Motor neuron (in vitro differentiated cells): ENCODE measurements around the gene AKIP1. TPM values are rescaled to one million over a fixed set of nuclear protein-coding genes. Genes with fewer than 3 reads are reported as not detected.
"Not testable (repeated sequence)": the region's sequence is repeated elsewhere in the genome, so short reads cannot be mapped to it uniquely, and the experiment has no call there.

Experiments
- ATAC-seq, 8 experiments: fragments of 200-7000 bp; cut with Tn5 transposase; replicated peaks in 6 of 8; 2 replicates each; pipeline ENCODE4 v1.8.0; 2021; ENCODE audit warnings: mild to moderate bottlenecking in 8 of 8, moderate library complexity in 8 of 8
- H3K27ac ChIP-seq, 2 donors: fragments of 250-450 bp; sonication (Bioruptor Pico); 2 replicates each; pipeline ENCODE4 v1.9.0; 2021; ENCODE audit warnings: antibody characterized with exemption in 2 of 2, mild to moderate bottlenecking in 2 of 2, moderate library complexity in 1 of 2
- H3K4me1 ChIP-seq, 2 donors: fragments of 250-450 bp; sonication (Bioruptor Pico); replicated peaks in 1 of 2; 2 replicates each; pipeline ENCODE4 v1.6.1; 2021; ENCODE audit warnings: antibody characterized with exemption in 2 of 2, mild to moderate bottlenecking in 2 of 2, moderate library complexity in 1 of 2
- H3K4me3 ChIP-seq, 5 donors: fragments of 250-450 bp; sonication (Bioruptor Pico); 2 replicates each; pipeline ENCODE4 v1.9.0; 2021; ENCODE audit warnings: antibody characterized with exemption in 5 of 5, mild to moderate bottlenecking in 5 of 5, moderate library complexity in 4 of 5
- WGBS, 10 experiments: fragments of 450-650 bp; shearing (Covaris generic); methylation state at CpG; one replicate each; pipeline ENCODE4 v1.0.0; 2022; 5-methylcytosine and 5-hydroxymethylcytosine counted together
- in situ Hi-C, 9 experiments: fragments of 400-800 bp; cut with MboI; loops; one replicate each; pipeline ENCODE4 v1.15.0; 2021; ENCODE audit warnings: low sequenced_read_pairs in 9 of 9, low pct_unique_long_range_greater_than_20kb in 2 of 9; ENCODE audit not compliant: unreplicated experiment in 9 of 9
- total RNA-seq, 8 experiments: library from RNA; unstranded; fragments of 300-600 nt; gene quantifications; 2 replicates each; pipeline versions ENCODE4 v1.2.3 to v1.2.4, GENCODE V29; 2022

Gene AKIP1
- total RNA-seq, 8 experiments from 2014 or later: 22.3 to 45.6 (median 29.7) TPM

- 71 to 100% (median 88%) methylated on average over 1 to 3 of the region's 5 CpGs; no CpG with 5 or more reads in 3 of the 10 experiments for WGBS, 10 experiments
- in situ Hi-C loops: no loop called here
- no peak for ATAC-seq
- Histone ChIP-seq H3K4me3 (no peak overlapping the region), H3K4me1 (no peaks in the 10 kb centered on the region), H3K27ac (no peak overlapping the region)
Observed at GRCh38 chr11:8927233-8927632, 16.2 kb downstream of the AKIP1 start.

DNA sequence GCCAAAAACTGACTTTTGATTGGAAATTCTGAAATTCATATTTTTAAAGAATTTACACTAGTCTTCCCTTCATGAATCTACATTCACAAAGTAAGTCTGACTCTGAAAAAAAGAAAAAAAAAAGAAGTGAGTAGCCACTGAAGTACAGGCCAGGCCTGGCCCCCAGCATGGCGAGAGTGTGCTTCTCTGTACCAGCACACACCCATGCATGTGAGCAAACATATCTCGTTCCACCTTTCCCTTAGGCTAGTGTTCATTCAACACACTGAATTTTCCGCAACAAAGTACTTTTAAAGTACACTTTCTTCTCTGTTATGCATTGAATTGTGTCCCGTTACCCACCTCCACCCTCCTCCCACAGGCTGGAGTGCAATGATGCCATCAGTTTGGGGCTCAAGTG, 17.2 kb downstream of the AKIP1 start:
- Histone ChIP-seq H3K4me3 (no peak overlapping the region), H3K4me1 (no peaks in the 10 kb centered on the region), H3K27ac (no peak overlapping the region)
- peak in 3 of 8 experiments; percentile 57 to 90 (median 76) for ATAC-seq
- in situ Hi-C loops: no loop called here
- WGBS, 10 experiments: 31 to 100% (median 82%) methylated on average over 1 to 4 of the region's 4 CpGs; no CpG with 5 or more reads in 1 of the 10 experiments

GRCh38 chr11:8928981-8929615, 18.1 kb downstream of the AKIP1 start:
- in situ Hi-C loops: no loop called here
- Histone ChIP-seq H3K27ac (no peak overlapping the region), H3K4me1 (no peaks in the 10 kb centered on the region), H3K4me3 (no peak overlapping the region)
- ATAC-seq: no peak
- 60 to 100% (median 96%) methylated on average over 1 to 6 of the region's 9 CpGs; no CpG with 5 or more reads in 2 of the 10 experiments for WGBS, 10 experiments

- Histone ChIP-seq H3K27ac (no peak overlapping the region), H3K4me3 (no peak overlapping the region), H3K4me1 (peaks cover 0 to 6% of the 10 kb centered on the region in 2 donors)
- WGBS, 10 experiments: 40 to 95% (median 89%) methylated on average over 3 to 7 of the region's 12 CpGs; no CpG with 5 or more reads in 2 of the 10 experiments
- no peak for ATAC-seq
- in situ Hi-C loops: no loop called here
Observed at GRCh38 chr11:8930456-8931175, 19.6 kb downstream of the AKIP1 start.

DNA sequence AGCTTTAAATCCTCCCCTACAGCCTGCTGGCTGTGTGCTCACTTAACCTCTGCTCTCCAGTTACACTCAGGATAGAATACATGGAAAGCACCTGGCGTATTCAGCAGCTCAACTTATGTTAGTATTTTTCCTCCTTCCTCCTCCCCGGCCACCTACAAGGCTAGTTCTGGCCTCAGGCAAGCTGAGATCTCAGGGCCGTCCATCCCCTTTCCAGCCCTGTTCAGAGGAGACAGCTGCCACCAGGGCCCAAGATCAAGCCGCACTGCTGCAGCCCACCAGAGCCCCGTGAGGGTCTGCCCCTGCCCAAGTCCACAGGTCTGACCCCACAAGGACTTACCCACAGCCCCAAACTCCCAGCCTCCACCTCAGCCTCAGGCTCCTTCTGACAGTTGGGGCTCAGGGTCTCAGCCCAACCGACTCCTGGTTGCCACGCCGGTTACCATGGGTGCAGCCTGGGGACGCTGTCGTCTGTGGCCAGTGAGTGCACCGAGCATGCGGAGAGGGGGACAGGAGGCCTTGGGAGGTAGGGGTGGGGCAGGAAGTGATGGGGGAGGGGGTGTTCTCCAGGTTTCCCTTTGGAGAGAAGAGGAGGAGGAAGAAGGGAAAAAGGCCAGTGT, 21.7 kb downstream of the AKIP1 start, which contains the start of gene C11orf16:
Gene C11orf16 (minus strand): TSS at position 384 of the 617 bp plus-strand sequence. CDS start 639 bp downstream, outside the sequence.
- WGBS, 10 experiments: 40 to 95% (median 72%) methylated on average over 1 to 4 of the region's 12 CpGs; no CpG with 5 or more reads in 7 of the 10 experiments
- ATAC-seq: peak in 1 of 8 experiments; percentile 21

GRCh38 chr11:8933931-8934330, 22.9 kb downstream of the AKIP1 start:
- Histone ChIP-seq H3K27ac (no peak overlapping the region), H3K4me1 (peaks cover 0 to 6% of the 10 kb centered on the region in 2 donors), H3K4me3 (no peak overlapping the region)
- no peak for ATAC-seq
- 90 to 100% (median 100%) methylated on average over 1 to 4 of the region's 6 CpGs; no CpG with 5 or more reads in 4 of the 10 experiments for WGBS, 10 experiments
- in situ Hi-C loops: no loop called here

More for the DNA sequence above, 21.7 kb downstream of the AKIP1 start, which contains the start of gene C11orf16:
- Histone ChIP-seq H3K27ac (no peak within 1 kb of the TSS), H3K4me1 (peaks cover 0 to 6% of the 10 kb centered on the region in 2 donors), H3K4me3 (no peak within 1 kb of the TSS)
- in situ Hi-C loops: no loop called here

DNA sequence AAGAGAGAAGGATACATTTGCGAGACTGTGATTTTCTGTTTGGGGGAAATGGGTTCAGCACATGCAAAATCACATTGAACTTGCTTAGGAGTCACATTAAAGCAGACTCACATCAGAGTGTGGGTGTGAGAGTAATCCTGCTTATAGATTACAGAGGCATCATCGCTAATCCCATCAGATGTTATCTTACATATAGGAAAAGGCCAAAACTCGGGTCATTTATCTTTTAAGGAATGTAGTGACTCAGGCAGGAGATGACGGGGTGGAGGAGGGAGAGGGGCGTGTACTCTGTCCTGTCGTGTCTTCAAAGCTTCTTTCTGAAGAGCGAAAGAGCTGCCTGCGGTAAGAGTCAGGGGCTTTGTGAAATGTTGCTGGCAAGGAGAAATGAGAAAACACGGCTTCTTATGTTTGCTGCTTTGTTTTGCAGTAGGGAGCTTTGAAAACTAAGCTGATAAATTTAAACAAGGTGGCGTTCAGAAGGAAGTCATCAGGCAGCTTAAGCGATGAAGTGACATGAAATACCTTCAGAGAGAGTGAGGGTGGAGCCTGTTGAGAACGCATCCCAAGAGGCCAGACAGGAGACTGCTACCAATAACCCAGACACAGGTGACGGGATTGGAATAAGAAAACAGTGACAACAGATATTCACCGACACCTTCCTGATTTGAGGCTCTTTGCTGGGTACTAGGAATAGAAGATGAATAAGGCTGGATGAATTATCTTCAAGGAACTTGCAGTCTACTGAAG, 23.9 kb downstream of the AKIP1 start:
- Histone ChIP-seq H3K27ac (no peak overlapping the region), H3K4me3 (no peak overlapping the region), H3K4me1 (peaks cover 0 to 6% of the 10 kb centered on the region in 2 donors)
- 26 to 92% (median 43%) methylated on average over 2 to 13 of the region's 14 CpGs for WGBS, 10 experiments
- peak in 6 of 8 experiments; percentile 58 to 91 (median 77) for ATAC-seq
- in situ Hi-C loops: no loop called here

GRCh38 chr11:8935789-8936188, 24.8 kb downstream of the AKIP1 start:
- 70 to 100% (median 100%) methylated on average over 1 to 2 of the region's 2 CpGs; no CpG with 5 or more reads in 5 of the 10 experiments for WGBS, 10 experiments
- H3K4me3 ChIP-seq, in situ Hi-C loops, ATAC-seq, H3K4me1 ChIP-seq, H3K27ac ChIP-seq: not testable (repeated sequence)

GRCh38 chr11:8937159-8937558, 26.2 kb downstream of the AKIP1 start:
- ATAC-seq: no peak
- peaks cover 0 to 6% of the 10 kb centered on the region in 2 donors for H3K4me1 ChIP-seq
- no peak overlapping the region for H3K27ac ChIP-seq
- WGBS, 10 experiments: 60 to 100% (median 80%) methylated on average over 1 to 10 of the region's 10 CpGs; no CpG with 5 or more reads in 3 of the 10 experiments
- in situ Hi-C loops: no loop called here
- no peak overlapping the region for H3K4me3 ChIP-seq

GRCh38 chr11:8937659-8938058, 26.7 kb downstream of the AKIP1 start:
- ATAC-seq: no peak
- in situ Hi-C loops: no loop called here
- H3K4me1 ChIP-seq: peaks cover 0 to 6% of the 10 kb centered on the region in 2 donors
- H3K27ac ChIP-seq: no peak overlapping the region
- WGBS, 10 experiments: 58 to 100% (median 91%) methylated on average over 1 to 10 of the region's 14 CpGs; no CpG with 5 or more reads in 1 of the 10 experiments
- no peak overlapping the region for H3K4me3 ChIP-seq

DNA sequence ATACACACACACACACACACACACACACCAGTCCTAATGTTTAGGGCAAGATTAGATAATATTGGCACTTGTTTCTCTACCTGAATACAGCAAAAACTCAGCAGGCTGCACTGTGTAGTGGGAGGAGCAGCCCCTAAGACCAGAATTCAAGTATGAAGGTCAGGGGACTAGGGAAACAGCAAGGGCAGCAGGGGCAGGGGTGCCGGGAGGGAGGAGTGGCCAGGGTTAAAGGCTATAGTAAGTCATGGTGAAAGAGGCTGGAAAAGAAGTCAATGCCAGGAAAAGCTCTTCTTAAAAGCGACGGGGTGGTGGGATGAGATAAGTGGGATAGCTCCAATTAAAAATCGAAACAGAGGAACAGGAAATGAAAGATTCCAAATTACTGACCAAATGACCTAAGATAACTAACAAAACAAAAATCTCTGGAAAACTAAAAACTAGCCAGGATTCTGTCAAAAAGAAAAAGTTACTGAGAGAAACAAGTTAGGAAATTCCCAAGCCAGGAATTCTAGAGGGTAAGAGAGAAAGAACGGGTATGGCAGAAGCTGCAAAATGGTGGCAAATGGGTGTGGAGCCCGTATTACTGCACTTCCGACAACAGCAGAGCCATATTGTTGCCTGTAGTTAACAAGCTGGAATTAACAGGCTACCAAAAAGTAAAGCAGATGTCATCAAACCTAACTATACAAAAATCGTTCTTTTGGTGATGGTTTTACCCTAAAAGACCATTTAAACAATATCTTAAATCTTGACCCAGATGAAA, 30.5 kb downstream of the AKIP1 start:
- Histone ChIP-seq H3K4me1 (no peaks in the 10 kb centered on the region), H3K27ac (no peak overlapping the region), H3K4me3 (no peak overlapping the region)
- no peak for ATAC-seq
- in situ Hi-C loops: no loop called here
- 49 to 93% (median 75%) methylated on average over 3 to 8 of the region's 8 CpGs for WGBS, 10 experiments

DNA sequence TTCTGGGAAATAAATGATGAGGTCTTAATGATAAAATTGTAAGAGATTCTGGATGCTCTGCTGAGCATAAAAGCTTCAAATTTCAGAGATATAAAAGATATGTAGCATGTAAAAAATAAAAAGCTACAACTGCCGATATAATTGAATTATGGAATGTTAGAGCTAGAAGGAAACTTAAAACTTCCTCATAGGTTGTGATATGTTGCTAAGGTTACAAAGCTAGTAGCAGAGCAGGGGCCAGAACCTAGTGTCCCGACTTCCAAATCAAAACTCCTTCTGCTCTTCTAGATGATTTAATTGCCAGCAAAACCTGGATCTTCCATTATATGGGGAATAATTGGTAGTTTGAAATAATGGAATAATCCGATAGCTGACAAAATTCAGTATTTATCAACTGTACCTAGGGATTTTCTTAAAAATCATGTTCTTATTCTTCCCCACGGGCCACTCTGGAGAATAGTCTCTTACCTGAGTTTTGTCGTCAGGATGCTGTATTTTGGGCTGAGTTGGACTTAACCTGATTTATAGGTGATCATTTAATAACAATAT, 31.6 kb downstream of the AKIP1 start, which contains the start of gene ASCL3:
Gene ASCL3 (minus strand): TSS at position 499 of the 549 bp plus-strand sequence. CDS start 4,855 bp downstream, outside the sequence.
- H3K4me1 ChIP-seq: no peaks in the 10 kb centered on the region
- in situ Hi-C loops: no loop called here
- no peak for ATAC-seq
- H3K4me3 ChIP-seq: no peak within 1 kb of the TSS
- no peak within 1 kb of the TSS for H3K27ac ChIP-seq
- 50 to 96% (median 76%) methylated on average over 2 to 5 of the region's 5 CpGs for WGBS, 10 experiments
